HEK293T (cell line): ENCODE measurements around the gene ACOT7.

Experiments used
- CTCF ChIA-PET: fragments of 350-600 bp; formaldehyde crosslinking; extraction: SDS; loops from one replicate; lab custom pipeline; 2021; ENCODE audit warnings: antibody characterized with exemption, inconsistent platforms; lab: Yijun Ruan, JAX
- POLR2A ChIA-PET: fragments of 350-600 bp; formaldehyde crosslinking; extraction: SDS; loops from one replicate; lab custom pipeline; 2020; ENCODE audit warnings: antibody characterized with exemption, inconsistent platforms; lab: Yijun Ruan, JAX
- DNase-seq: peaks from one replicate; pipeline ENCODE4 v3.0.0; 2012; ENCODE audit warnings: mixed read lengths; ENCODE audit errors: extremely low spot score
- ARNT ChIP-seq: fragments of 450-650 bp; IDR thresholded peaks from 2 replicates; pipeline ENCODE4 v1.6.1; 2017; ENCODE audit warnings: mild to moderate bottlenecking
- BHLHE40 ChIP-seq: fragments of 450-650 bp; IDR thresholded peaks from 2 replicates; pipeline ENCODE4 v1.6.1; 2016; ENCODE audit warnings: mild to moderate bottlenecking, moderate library complexity, borderline replicate concordance
- CTBP1 ChIP-seq: fragments of 450-650 bp; IDR thresholded peaks from 2 replicates; pipeline ENCODE4 v1.6.1; 2016; ENCODE audit warnings: borderline replicate concordance
- ELF4 ChIP-seq: fragments of 450-650 bp; IDR thresholded peaks from 2 replicates; pipeline ENCODE4 v1.6.1; 2017; ENCODE audit warnings: antibody characterized with exemption
- FOXA1 ChIP-seq: fragments of 450-650 bp; IDR thresholded peaks from 2 replicates; pipeline ENCODE4 v1.6.1; 2016; ENCODE audit warnings: mild to moderate bottlenecking
- FOXK2 ChIP-seq: fragments of 450-650 bp; IDR thresholded peaks from 2 replicates; pipeline ENCODE4 v1.6.1; 2016; ENCODE audit warnings: mild to moderate bottlenecking
- FOXM1 ChIP-seq: fragments of 450-650 bp; IDR thresholded peaks from 2 replicates; pipeline ENCODE4 v1.6.1; 2017; ENCODE audit warnings: mild to moderate bottlenecking, borderline replicate concordance
- HDGF ChIP-seq: fragments of 450-650 bp; IDR thresholded peaks from 2 replicates; pipeline ENCODE4 v1.6.1; 2017; ENCODE audit warnings: antibody characterized with exemption, borderline replicate concordance
- L3MBTL2 ChIP-seq: fragments of 450-650 bp; conservative IDR thresholded peaks from 2 replicates; pipeline ENCODE4 v1.6.1; 2016; ENCODE audit warnings: mild to moderate bottlenecking
- LEF1 ChIP-seq: fragments of 450-650 bp; IDR thresholded peaks from 2 replicates; pipeline ENCODE4 v1.6.1; 2017; ENCODE audit warnings: mild to moderate bottlenecking, borderline replicate concordance
- NFRKB ChIP-seq: fragments of 450-650 bp; IDR thresholded peaks from 2 replicates; pipeline ENCODE4 v1.6.1; 2016; ENCODE audit warnings: mild to moderate bottlenecking, moderate library complexity
- PKNOX1 ChIP-seq: fragments of 450-650 bp; IDR thresholded peaks from 2 replicates; pipeline ENCODE4 v1.6.1; 2016
- SP1 ChIP-seq: fragments of 450-650 bp; IDR thresholded peaks from 2 replicates; pipeline ENCODE4 v1.6.1; 2017
- SUZ12 ChIP-seq: fragments of 450-650 bp; IDR thresholded peaks from 2 replicates; pipeline ENCODE4 v1.6.1; 2016; ENCODE audit warnings: mild to moderate bottlenecking
- TARDBP ChIP-seq: fragments of 450-650 bp; IDR thresholded peaks from 2 replicates; pipeline ENCODE4 v1.6.1; 2016
- ZNF384 ChIP-seq: fragments of 450-650 bp; IDR thresholded peaks from 2 replicates; pipeline ENCODE4 v1.6.1; 2016

The ACOT7 gene

GRCh38 chr1:6358144-6358624, 35.4 kb downstream of the ACOT7 start:
- CTCF ChIA-PET, result interaction anchor here (0.6 to 2.0 kb wide), 5 partner anchors 9 to 598 kb away, joined by 3 to 9 read pairs (median 4); partner anchors contain the start of gene ACOT7
- POLR2A ChIA-PET, result no interaction called here
- no peak for DNase-seq

GRCh38 chr1:6357243-6357936, 36.2 kb downstream of the ACOT7 start:
- ChIA-PET POLR2A (no interaction called here), CTCF (interaction anchor here (0.6 to 2.0 kb wide), 6 partner anchors 9 to 599 kb away, joined by 3 to 9 read pairs (median 4); partner anchors contain the start of gene ACOT7)
- TF ChIP-seq LEF1 (no peak), TARDBP (no peak), NFRKB (no peak), ELF4 (no peak), ZNF384 (0 out of 2 replicates have a peak, but pooled peaks have one; percentile 7)
- no peak for DNase-seq

More at GRCh38 chr1:6358144-6358624, 35.4 kb downstream of the ACOT7 start:
- TF ChIP-seq SUZ12 (no peak), PKNOX1 (no peak), NFRKB (no peak)

- TF ChIP-seq CTBP1 (no peak), TARDBP (no peak), NFRKB (no peak), FOXA1 (no peak), BHLHE40 (no peak), LEF1 (no peak), HDGF (no peak), SUZ12 (no peak), ARNT (no peak), FOXM1 (no peak)
- CTCF ChIA-PET, result interaction anchor here (0.6 to 0.9 kb wide), 3 partner anchors 11 to 279 kb away, joined by 3 to 4 read pairs (median 3); no protein-coding TSS in a partner anchor
Measured at GRCh38 chr1:6355621-6356020, 37.9 kb downstream of the ACOT7 start.

GRCh38 chr1:6354659-6355317, 38.8 kb downstream of the ACOT7 start:
- ChIA-PET CTCF (interaction anchor here (0.6 to 0.9 kb wide), 4 partner anchors 11 to 280 kb away, joined by 3 to 4 read pairs (median 3); no protein-coding TSS in a partner anchor), POLR2A (interaction anchor here (1.2 to 1.5 kb wide), 2 partner anchors 39 to 119 kb away, joined by 3 to 4 read pairs; partner anchors contain the start of genes ACOT7 and ICMT)
- no peak for DNase-seq
- TF ChIP-seq L3MBTL2 (no peak), FOXM1 (no peak), FOXA1 (no peak), SUZ12 (no peak), FOXK2 (no peak), ZNF384 (no peak), TARDBP (no peak), LEF1 (no peak), BHLHE40 (no peak), PKNOX1 (no peak), ARNT (no peak), HDGF (no peak), NFRKB (no peak)

More at GRCh38 chr1:6355621-6356020, 37.9 kb downstream of the ACOT7 start:
- POLR2A ChIA-PET, result no interaction called here
- no peak for DNase-seq

GRCh38 chr1:6353955-6354658, 39.5 kb downstream of the ACOT7 start:
- DNase-seq, result no peak
- TF ChIP-seq CTBP1, result no peak
- no peak for TF ChIP-seq NFRKB
- TF ChIP-seq LEF1, result no peak
- no peak for TF ChIP-seq TARDBP
- no peak for TF ChIP-seq ARNT
- no peak for TF ChIP-seq FOXK2
- no peak for TF ChIP-seq BHLHE40
- TF ChIP-seq PKNOX1, result no peak
- TF ChIP-seq FOXM1, result no peak
- no peak for TF ChIP-seq L3MBTL2
- no peak for TF ChIP-seq SUZ12
- TF ChIP-seq ZNF384, result no peak
- TF ChIP-seq SP1, result no peak
- TF ChIP-seq FOXA1, result no peak
- CTCF ChIA-PET, result interaction anchor here (0.6 kb wide), 2 partner anchors 9 to 43 kb away, joined by 3 read pairs; no protein-coding TSS in a partner anchor
- POLR2A ChIA-PET, result interaction anchor here (1.2 to 1.5 kb wide), 2 partner anchors 40 to 118 kb away, joined by 3 to 4 read pairs; partner anchors contain the start of genes ACOT7 and ICMT
